DND-41 (cell line): ENCODE data around the gene ETNK2.

ENCODE experiments used
- ATAC-seq: fragments of 200-7000 bp; cut with Tn5 transposase; 3 replicates; pipeline ENCODE4 v1.9.1; 2021; ENCODE audit warnings: low read depth; ENCODE audit not compliant: insufficient read depth
- DNase-seq: peaks from one replicate; pipeline ENCODE4 v3.0.0-alpha.2; 2020
- H2AFZ ChIP-seq: 2 replicates; pipeline ENCODE4 v1.6.0; 2012; ENCODE audit warnings: low read depth, low read length
- H3K27ac ChIP-seq: 2 replicates; pipeline ENCODE4 v1.5.1; 2012; ENCODE audit warnings: low read length, inconsistent platforms
- H3K27me3 ChIP-seq: fragments of 200-600 bp; sonication (generic); 2 replicates; pipeline ENCODE4 v1.6.0; 2012; ENCODE audit warnings: low read length, mild to moderate bottlenecking, inconsistent platforms; ENCODE audit not compliant: insufficient read depth, poor library complexity
- H3K36me3 ChIP-seq: 2 replicates; pipeline ENCODE4 v1.5.1; 2012; ENCODE audit warnings: low read length, inconsistent platforms; ENCODE audit not compliant: insufficient read depth
- H3K4me1 ChIP-seq: 2 replicates; pipeline ENCODE4 v1.5.1; 2012; ENCODE audit warnings: mild to moderate bottlenecking, low read length; ENCODE audit not compliant: insufficient read depth
- H3K4me2 ChIP-seq: 2 replicates; pipeline ENCODE4 v1.6.0; 2012; ENCODE audit warnings: mild to moderate bottlenecking, moderate library complexity, low read length, inconsistent platforms; ENCODE audit not compliant: insufficient read depth
- H3K4me3 ChIP-seq, 2 experiments: fragments of 200-600 bp in 1 of 2; shearing (Covaris generic) in 1 of 2; 2 replicates each; pipeline ENCODE4 v1.5.1; 2012 to 2016; ENCODE audit warnings: inconsistent platforms in 2 of 2, low read length in 2 of 2, mild to moderate bottlenecking in 2 of 2, low read depth in 1 of 2, moderate library complexity in 1 of 2
- H3K79me2 ChIP-seq: 2 replicates; pipeline ENCODE4 v1.6.0; 2012; ENCODE audit warnings: low read length, inconsistent platforms; ENCODE audit not compliant: insufficient read depth
- H3K9ac ChIP-seq: 2 replicates; pipeline ENCODE4 v1.6.0; 2012; ENCODE audit warnings: low read depth, mild to moderate bottlenecking, inconsistent platforms, low read length, moderate library complexity
- H3K9me3 ChIP-seq: 2 replicates; pipeline ENCODE4 v1.5.1; 2012; ENCODE audit warnings: low read length, moderate library complexity, mild to moderate bottlenecking, inconsistent platforms; ENCODE audit not compliant: insufficient read depth, severe bottlenecking
- H4K20me1 ChIP-seq: 2 replicates; pipeline ENCODE4 v1.6.0; 2012; ENCODE audit warnings: low read length; ENCODE audit not compliant: insufficient read depth
- EZH2 ChIP-seq: IDR thresholded peaks from 3 replicates; pipeline ENCODE4 v1.6.1; 2012; ENCODE audit warnings: borderline replicate concordance, low read depth, mild to moderate bottlenecking, moderate library complexity, low read length, inconsistent platforms; ENCODE audit not compliant: severe bottlenecking
- TF ChIP-seq, protein P1 (sequence below): IDR thresholded peaks from 2 replicates; pipeline ENCODE4 v1.5.1; 2012; ENCODE audit warnings: borderline replicate concordance, low read length, moderate library complexity, mild to moderate bottlenecking; ENCODE audit not compliant: poor library complexity, severe bottlenecking; ENCODE audit errors: extremely low read depth

Gene ETNK2, protein sequence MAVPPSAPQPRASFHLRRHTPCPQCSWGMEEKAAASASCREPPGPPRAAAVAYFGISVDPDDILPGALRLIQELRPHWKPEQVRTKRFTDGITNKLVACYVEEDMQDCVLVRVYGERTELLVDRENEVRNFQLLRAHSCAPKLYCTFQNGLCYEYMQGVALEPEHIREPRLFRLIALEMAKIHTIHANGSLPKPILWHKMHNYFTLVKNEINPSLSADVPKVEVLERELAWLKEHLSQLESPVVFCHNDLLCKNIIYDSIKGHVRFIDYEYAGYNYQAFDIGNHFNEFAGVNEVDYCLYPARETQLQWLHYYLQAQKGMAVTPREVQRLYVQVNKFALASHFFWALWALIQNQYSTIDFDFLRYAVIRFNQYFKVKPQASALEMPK

DNA sequence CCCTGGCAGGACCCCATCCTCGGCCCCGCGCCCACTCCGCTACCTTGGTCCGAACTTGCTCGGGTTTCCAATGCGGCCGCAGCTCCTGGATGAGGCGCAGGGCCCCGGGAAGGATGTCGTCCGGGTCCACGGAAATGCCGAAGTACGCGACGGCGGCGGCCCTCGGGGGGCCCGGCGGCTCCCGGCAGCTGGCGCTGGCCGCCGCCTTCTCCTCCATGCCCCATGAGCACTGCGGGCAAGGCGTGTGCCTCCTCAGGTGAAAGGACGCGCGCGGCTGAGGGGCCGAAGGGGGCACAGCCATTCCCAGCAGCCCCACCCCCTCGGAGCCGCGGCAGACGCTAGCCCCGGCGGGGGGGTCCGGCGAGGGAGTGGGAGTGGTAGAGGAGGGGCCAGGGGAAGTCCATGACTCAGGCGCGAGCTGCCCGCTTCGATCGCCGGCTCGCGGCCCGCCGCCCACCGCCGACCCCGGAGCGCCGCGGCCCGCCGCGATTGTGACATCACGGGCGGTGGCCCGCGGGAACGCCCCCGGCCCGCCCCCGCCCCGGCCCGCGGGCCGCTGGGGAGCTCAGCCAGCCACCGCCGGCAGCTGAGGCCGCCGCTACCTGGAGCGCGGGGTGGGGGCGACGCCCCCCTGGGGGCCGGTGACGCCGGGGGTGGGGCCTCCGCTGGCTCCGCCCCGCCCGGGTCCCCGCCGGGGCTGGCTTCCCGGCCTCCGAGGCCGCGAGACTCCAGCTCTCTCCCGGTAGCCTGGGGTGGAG, at the start of gene ETNK2:
Gene ETNK2, minus strand, starts transcription at position 493 of the 758 bp plus-strand sequence. Its CDS starts 192 bp downstream, at position 301.
- Histone ChIP-seq H3K27ac (no peak within 1 kb of the TSS), H3K4me1 (no peaks in the 10 kb centered on the region), H4K20me1 (no peaks in the 10 kb centered on the region; the same call in none of the 2 replicates), H3K9ac (no peak within 1 kb of the TSS), H3K4me2 (no peak within 1 kb of the TSS), H3K79me2 (no peaks in the 10 kb centered on the region), H3K4me3 (no peak within 1 kb of the TSS), H3K27me3 (no peaks in the 10 kb centered on the region), H3K36me3 (no peaks in the 10 kb centered on the region), H3K9me3 (no peaks in the 10 kb centered on the region), H2AFZ (no peak within 1 kb of the TSS)
- DNase-seq (no peak), ATAC-seq (no peak)
- no peak for TF ChIP-seq EZH2
- TF ChIP-seq, protein P1, sequence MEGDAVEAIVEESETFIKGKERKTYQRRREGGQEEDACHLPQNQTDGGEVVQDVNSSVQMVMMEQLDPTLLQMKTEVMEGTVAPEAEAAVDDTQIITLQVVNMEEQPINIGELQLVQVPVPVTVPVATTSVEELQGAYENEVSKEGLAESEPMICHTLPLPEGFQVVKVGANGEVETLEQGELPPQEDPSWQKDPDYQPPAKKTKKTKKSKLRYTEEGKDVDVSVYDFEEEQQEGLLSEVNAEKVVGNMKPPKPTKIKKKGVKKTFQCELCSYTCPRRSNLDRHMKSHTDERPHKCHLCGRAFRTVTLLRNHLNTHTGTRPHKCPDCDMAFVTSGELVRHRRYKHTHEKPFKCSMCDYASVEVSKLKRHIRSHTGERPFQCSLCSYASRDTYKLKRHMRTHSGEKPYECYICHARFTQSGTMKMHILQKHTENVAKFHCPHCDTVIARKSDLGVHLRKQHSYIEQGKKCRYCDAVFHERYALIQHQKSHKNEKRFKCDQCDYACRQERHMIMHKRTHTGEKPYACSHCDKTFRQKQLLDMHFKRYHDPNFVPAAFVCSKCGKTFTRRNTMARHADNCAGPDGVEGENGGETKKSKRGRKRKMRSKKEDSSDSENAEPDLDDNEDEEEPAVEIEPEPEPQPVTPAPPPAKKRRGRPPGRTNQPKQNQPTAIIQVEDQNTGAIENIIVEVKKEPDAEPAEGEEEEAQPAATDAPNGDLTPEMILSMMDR, result no peak

DNA sequence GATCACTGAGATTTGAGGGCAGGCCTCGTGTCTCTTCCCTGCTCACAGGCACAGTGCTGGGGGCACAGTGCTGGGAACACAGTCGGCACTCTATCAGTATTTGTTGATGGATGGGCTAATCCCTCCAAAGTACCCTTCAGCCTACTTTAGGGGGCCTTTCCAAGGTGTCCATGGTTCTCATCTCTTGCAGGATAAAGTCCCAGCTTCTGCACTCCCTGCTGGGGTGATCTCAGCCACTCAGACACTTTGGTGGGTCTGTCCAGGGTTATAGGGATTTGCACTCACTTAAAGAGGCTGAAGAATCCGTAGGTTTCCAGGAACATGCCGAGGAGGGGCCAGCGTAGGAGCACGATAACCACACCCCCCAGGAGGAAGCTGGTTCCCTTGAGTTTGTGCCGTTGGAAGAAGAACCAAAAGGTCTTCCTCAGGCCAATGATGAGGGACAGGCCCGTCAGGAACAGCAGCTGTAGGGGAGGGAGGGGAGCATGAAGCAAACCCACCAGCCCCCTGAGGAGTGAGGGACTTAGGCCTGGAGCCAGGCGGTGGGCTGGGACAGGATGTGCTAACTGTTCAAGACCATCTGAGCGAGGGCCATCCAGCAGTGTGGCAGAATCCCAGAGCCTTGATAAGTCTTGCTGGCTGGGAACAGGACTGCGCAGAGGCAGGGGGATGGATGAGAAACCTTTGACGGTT, 49.6 kb upstream of the ETNK2 start:
- ATAC-seq (no peak), DNase-seq (no peak)
- H2AFZ ChIP-seq, result no peak overlapping the region
- no peaks in the 10 kb centered on the region for H3K36me3 ChIP-seq
- H3K4me3 ChIP-seq, result no peak overlapping the region
- no peak overlapping the region for H3K9ac ChIP-seq
- no peak overlapping the region for H3K27ac ChIP-seq
- no peaks in the 10 kb centered on the region for H3K79me2 ChIP-seq
- H3K9me3 ChIP-seq, result no peaks in the 10 kb centered on the region
- no peaks in the 10 kb centered on the region for H3K4me1 ChIP-seq
- no peak overlapping the region for H3K4me2 ChIP-seq
- H3K27me3 ChIP-seq, result peaks cover 16% of the 10 kb centered on the region
- H4K20me1 ChIP-seq, result no peaks in the 10 kb centered on the region; the same call in 1 of the 2 replicates
- no peak for TF ChIP-seq EZH2
- TF ChIP-seq, protein P1, result no peak

DNA sequence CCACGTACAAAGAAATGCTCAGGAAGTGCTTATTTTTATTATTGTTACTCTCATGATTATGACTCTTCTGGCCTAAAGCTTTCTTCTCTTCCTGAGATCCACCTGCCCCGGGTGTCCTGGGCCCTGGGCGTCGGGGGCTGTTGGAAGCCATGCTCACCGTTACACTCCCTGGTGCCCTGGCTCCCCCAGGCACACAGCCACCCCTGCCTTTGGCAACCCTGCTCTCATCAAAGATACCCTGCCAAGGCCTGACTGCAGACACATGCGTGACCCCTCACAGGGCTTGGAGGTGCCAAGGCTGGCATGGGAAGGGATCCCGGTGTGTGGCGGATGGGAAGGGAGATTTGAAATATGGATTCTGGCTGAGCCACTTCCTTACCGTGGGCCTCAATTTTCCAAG, 47.7 kb upstream of the ETNK2 start:
- Histone ChIP-seq H3K36me3 (no peaks in the 10 kb centered on the region), H3K9me3 (no peaks in the 10 kb centered on the region), H2AFZ (no peak overlapping the region), H3K9ac (no peak overlapping the region), H3K79me2 (no peaks in the 10 kb centered on the region), H3K27ac (no peak overlapping the region), H3K4me3 (no peak overlapping the region), H3K27me3 (peaks cover 12% of the 10 kb centered on the region), H3K4me1 (peaks cover 2% of the 10 kb centered on the region), H3K4me2 (no peak overlapping the region), H4K20me1 (no peaks in the 10 kb centered on the region; the same call in 1 of the 2 replicates)
- ATAC-seq (no peak), DNase-seq (no peak)
- TF ChIP-seq EZH2, result no peak
- TF ChIP-seq, protein P1, result no peak
